T-helper 2 cell treated with Interferon-gamma antibody and Interleukin-4, amounts not matched to agents 100 ng/mL and 5 ng/mL, for 36 hours (primary cell): ENCODE data around the gene LRG1. TPM values are rescaled to one million over a fixed set of nuclear protein-coding genes. Genes with fewer than 3 reads are reported as not detected.
"Not testable (repeated sequence)": the region's sequence is repeated elsewhere in the genome, so short reads cannot be mapped to it uniquely, and the experiment has no call there.

Experiments used
- intact Hi-C: fragments of 100-400 bp; cut with micrococcal nuclease; formaldehyde crosslinking; loops from one replicate; pipeline ENCODE4 v1.15.1; 2023
- total RNA-seq: library from RNA; stranded (reverse); gene quantifications from 2 replicates; pipeline ENCODE4 v1.2.3, GENCODE V29; 2022

Gene LRG1
- total RNA-seq, 1 donor from 2014 or later = 0.30 TPM

DNA sequence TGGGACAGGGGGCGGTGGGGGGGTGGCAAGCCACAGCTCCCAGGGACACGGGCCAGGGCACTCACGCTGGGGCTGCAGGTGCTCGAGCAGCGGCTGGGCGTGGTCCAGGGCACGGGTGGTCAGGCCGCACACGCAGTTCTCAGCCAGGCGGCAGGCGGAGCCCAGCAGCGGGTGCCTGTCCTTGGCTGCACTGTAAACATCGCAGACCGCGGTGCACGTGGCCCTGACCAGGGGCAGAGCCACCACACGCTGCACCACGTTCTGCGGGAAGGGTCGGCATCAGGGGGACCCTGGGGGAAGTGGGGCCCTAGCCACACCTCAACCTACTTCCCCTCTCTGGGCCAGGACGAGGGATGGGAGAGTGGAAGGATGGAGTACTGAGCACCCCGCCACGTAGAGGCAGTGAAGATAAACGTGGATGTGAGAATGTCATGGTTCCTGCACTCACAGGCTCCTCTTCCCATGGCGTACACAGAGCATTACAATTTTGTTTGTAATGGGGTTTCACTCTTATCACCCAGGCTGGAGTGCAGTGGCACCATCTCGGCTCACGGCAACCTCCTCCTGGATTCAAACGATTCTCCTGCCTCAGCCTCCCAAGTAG is 8.2 kb downstream of the LRG1 start:
- intact Hi-C loops = no loop called here

DNA sequence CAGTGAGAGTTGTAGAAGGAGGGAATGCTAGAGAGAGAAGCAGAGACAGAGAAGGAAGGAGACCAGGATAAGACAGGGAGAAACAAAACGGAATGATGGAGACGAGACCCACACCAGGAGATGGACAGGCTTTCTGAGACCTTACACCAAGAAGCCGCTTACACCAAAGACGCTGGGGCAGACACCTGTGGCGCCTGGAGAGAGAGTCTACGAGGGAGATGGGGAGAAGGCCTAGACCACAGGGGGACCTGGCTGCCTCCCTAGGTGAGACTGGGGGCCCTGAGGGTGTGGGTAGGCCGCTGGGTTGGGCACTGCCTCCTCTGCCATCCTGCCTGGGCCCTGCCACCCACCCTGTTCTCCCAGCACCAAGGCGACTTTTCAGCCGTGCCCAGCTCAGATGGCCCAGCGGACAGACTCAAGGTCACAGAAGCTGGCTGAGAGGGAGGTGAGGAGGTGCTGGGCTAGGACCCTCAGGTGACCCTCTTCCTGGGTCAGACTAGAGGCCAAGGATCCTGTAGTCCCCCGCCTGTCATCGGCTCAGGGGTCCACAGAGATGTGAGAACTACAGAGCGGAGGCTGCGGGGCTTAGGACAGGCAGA is 9.8 kb downstream of the LRG1 start:
- intact Hi-C loops = no loop called here

DNA sequence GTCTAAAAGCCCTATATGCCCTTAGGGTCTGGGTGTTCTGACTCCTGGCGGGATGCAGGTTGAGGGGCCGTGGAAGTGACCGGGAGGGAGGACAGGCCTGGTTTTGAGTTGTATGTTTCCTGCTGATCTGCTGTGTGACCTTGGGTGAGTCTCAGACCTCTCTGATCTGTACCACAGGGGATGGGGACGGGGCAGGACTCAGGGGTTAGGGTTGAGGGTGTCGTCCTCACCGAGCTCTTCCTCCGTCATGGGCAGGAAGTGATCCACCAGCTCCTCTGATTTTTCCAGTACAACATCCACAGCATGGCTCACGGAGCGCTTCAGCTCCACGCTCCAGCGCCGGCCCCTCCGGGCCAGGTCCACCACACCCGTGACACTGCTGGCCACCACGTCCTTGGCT is 11.0 kb downstream of the LRG1 start:
- intact Hi-C loops = no loop called here

DNA sequence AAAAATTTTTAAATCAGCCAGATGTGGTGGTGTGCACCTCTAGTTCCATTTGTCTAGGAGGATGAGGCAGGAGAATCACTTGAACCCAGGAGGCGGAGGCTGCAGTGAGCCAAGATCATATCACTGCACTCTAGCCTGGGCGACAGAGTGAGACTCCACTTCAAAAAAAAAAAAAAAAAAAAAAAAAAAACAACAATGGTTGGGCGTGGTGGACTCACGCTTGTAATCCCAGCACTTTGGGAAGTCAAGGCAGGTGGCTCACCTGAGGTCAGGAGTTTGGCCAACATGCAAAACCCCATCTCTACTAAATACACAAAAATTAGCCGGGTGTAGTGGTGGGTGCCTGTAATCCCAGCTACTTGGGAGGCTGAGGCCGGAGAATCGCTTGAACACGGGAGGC is 12.5 kb downstream of the LRG1 start:
- intact Hi-C loops = not testable (repeated sequence)

DNA sequence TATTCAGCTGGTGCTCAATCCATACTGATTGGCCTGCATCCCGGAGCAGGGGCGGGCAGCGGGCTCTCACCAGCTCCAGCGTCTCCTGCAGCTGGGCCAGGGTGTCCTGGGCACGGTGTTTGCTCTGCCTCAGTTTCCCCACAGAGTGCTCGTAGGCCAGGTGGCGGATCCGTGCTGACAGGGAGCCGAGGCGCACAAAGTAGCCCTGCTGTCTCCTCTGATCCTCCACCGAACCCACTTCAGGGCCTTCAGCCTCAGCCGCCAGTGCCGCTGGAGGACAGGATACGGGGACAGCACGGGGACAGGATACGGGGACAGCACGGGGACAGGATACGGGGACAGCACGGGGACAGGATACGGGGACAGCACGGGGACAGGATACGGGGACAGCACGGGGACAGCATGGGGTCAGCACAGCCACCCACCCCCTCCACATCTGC is 14.3 kb downstream of the LRG1 start:
- intact Hi-C loops = loop anchor here (2.0 kb wide), 1 partner anchor 259 kb away; no protein-coding TSS in a partner anchor

DNA sequence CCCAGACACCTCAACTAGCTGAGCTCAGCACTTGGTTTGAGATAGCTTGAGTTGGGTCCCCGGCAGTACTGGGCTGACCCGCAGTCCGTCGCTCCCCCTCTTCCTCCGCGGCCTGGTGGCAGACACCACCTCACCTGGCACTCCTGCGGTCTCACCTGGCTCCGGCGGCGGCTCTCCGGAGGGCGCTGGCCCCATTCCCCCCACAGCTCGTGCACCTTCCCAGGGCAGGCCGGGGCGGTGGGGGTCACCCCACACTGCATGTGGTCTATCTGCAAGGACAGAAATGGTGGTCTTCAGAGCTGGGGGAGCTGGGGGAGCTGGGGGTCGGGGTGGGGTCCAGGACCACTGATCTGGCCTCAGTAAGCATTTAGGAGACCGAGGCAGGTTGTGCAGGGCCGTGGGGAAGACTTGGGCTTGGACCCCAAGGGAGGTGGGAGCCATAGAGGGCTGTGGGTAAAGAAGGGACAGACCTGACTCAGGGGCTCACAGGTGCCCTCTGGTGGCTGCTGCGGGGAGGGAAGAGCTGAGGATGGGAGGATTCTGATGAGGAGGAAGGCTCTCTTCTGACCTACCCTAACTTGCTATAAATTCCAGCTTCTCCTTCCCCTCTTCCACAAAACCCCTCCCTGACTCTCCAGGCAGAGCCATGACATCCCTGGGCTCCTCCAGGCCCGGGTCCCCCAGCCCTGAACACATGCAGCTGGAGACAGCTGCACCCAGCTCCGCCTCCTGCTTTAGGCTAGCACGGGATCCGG is 14.9 kb downstream of the LRG1 start:
- intact Hi-C loops = loop anchor here (2.0 kb wide), 1 partner anchor 258 kb away; no protein-coding TSS in a partner anchor

DNA sequence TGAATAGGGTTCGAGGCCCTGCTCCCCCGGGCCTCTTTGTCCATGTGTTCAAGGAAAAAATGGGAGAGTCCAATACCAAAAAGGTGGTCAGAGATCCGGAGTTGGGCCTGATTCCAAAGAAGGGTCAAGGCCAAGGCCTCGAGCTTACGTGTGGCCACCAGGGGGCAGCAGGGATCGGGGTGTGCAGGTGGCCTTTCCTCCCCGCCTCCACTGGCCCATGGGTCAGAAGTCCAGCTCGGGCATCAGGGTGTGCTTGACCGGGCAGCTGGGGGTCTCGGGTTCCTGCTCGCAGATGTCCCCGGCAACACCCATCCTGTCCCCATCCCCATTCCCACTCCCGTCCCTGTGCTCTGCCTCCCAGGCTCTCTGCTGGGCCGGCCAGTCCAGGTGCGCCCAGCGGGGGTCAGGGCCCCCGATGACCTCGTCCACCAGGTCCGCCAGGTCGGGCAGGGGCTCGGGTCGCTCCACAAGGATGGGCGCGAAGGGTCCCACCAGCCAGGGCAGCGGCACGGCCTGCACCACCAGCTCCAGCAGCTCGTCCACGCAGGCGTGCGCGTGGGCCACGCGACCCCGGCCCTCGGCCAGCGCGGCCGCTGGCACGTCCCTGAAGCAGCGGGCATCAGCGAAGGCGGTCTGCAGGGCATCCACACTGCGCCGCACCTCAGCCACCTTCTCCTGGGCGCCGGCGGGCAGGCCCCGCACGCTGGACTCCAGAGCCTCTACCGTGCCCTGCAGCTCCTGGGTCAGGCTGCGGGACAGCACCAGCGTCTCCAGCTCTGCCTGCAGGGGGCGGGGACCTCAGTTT is 16.3 kb downstream of the LRG1 start:
- intact Hi-C loops = loop anchor here (2.0 kb wide), 1 partner anchor 257 kb away; no protein-coding TSS in a partner anchor

DNA sequence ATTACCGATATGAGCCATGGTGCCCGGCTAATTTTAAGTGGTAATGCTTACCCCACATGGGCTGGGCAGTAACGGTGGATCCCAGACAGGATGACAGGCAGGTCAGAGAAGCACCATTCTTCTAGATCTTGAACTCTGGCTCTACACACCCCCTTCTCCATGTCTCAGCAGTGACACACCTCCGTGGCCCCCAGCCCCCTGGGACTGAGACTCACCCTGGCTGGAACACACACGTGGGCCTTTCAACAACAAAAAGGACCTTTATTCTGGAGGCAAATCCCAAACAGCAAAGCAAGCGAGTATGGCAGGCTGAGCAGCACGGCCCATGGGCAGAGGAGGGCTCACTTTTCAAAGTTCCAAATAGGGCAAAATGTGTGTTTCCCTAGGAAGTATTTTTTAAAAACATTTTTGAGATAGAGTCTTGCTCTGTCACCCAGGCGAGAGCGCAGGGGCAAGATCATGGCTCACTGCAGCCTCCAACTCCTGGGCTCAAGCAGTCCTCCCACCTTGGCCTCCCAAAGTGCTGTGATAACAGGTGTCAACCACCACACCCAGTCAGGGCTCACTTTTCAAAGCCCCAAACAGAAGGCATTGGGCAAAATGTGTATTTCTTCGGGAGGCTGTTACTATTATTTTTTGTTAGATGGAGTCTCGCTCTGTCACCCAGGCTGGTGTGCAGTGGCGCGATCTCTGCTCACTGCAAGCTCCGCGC is 17.4 kb downstream of the LRG1 start:
- intact Hi-C loops = no loop called here

DNA sequence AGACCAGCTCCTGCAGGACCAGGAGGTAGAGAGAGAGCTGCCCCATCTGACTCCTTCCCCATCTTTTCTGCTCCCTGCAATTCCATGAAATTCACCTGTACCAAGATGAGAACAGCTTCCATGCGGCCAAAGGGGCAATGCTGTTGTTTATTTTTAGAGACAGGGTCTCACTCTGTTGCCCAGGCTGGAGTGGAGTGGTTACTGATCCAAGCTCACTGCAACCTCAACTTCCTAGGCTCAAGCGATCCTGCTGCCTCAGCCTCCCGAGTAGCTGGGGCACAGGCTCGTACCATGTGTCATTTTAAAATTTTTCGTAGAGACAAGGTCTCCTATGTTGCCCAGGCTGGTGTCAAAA is 18.0 kb downstream of the LRG1 start:
- intact Hi-C loops = no loop called here

DNA sequence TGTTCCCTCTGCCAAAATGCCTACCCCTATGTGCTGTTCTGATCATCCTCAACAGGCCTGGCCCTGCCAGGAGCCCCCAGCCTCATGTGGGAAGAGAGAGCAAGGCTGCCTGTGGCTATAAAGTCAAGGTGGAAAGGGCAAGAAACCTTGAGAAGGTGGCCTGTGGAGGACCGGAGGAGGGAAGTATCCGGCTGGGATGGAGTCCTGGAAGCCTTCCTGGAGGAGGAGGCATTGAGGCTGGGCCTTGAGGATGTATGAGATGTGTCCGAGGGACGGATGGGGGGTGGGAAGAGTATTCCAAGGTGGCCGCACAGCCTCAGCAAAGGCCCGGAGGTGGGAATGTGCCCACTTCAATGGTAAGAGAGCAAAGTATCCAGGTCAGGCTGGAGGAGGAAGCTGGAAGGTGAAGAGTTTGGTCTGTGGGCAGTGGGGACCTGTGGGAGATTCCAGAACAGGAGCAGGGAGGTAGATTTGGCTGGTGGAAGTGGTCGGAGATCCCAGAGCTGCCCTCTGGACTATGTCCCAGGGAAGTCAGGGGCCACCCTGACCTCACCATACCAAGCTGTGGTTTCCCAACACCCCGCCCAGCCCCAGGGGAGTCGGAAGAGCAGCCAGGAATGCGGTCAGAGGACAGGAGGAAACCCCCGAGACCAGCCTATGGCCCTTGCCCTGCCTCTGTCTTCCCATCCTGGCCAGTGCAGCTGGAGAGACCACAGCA is 18.5 kb downstream of the LRG1 start:
- intact Hi-C loops = no loop called here

DNA sequence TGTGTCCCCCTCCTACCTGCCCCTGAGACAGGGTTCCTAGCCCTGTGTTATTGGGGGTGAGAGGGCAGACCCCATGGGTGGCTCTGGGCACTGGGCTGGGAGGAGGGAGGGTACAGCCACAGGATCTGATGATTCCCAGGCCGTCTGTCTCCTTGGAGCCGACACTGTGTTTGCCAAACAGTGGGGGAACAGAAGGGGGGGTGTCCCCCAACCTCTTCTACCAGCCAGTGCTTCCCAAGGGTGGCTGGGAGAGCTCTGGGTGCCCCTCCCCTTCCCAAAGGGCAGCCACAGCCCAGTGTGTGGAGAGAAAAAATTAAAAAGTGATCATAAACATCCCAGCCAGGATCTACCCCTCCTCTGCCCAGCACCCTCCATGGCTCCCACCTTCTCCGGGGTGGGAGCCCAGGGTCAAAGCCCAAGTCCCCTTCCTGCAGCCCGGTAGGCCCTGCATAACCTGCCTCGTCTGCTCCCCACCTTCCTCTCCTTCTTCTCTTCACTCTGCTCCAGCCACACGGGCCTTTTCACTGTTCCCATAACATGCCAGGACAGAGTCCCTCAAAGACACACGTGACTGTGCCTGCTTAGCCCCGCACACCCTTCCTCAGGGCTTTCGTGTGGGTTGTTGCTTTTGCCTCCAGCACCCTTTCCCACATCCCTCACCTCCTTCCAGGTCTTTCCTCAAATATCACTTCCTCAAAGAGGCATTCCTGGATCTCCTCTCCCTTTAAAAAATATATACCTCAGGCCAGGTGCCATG is 20.1 kb downstream of the LRG1 start:
- intact Hi-C loops = no loop called here

DNA sequence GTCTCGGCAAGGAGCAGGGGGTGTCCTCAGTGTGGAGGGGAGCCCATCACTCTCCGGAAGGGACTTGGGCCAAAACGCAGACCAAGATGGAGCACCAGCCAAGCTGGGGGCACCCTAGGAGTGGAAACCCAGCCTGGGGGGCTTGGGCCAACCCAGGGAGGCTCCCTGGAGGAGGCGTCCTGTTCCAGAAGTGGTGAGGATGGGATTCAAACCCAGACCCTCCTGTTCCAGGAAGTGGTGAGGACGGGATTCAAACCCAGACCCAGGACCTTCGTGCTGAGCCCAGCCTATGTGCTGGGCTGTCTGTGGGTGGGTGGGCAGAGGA is 20.7 kb downstream of the LRG1 start:
- intact Hi-C loops = no loop called here

DNA sequence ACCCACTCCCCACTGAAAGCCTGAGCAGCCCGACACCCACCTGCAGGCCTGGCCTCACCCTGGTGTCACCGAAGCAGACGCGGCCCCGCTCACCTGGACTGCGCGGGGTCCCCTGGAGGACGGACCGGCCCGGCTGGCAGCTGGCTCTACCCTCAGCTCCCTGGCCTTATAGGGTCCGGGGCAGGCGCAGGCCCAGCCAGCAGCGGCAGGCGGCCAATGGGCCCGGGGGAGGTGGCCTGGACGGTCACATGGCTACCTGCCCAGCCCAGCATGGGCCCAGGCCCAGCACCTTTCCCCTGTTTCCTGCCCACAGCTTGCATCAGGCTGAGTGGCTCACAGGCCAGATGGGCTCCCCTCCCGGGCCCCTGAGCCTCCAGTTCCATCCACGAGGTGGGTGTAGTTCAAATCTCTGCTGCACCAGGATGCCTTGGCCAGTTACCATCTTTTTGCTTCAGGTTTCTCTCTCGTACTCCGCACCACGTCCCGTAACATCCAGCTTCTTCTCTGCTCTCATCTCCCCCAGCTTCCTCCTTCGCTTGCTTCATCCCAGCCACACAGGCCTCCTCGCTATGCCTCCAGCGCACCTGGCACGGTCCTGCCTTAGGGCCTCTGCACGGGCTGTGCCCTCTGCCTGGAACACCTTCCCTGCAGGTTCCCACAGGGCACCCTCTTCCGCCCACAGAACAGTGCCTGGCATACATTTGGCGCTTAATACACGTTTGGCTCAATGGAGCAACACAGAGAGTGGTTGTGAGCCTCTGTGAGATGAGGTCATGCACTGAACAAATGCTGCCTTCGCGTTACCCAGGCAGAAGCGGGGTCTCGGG is 21.3 kb downstream of the LRG1 start, which contains the start of gene PLIN4:
TSS of gene PLIN4 (minus strand) at position 142 of the 827 bp plus-strand sequence. CDS start 214 bp downstream, outside the sequence.
- intact Hi-C loops = no loop called here

DNA sequence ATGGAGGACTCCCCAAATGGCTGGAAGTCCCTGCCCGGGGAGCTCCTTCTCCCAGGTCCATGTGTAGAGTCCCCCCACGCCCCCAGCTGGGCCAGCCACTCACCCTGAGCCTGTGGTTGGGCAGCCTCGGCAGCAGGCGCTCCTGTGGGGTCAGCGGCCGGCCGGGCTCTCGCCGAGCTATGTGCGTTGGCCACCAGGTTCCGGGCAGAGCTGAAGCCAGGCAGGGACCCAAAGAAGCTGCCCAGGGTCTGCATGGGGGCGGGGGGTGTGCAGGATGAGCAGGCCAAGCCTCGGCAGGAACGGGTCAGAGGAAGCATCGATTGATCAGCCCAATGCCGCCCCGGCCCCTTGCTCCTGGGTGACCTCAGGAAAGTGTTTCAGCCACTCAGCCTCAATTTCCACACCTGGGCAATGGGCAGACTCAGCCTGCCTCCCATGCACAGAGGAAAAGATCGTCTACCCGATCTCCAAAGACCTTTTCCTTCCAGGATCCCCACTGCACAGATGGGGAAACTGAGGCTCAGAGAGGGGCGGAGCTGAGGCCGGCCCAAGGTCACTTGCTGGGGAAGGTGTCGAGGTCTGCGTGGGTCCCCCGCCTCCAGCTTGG is 22.3 kb downstream of the LRG1 start:
- intact Hi-C loops = no loop called here

DNA sequence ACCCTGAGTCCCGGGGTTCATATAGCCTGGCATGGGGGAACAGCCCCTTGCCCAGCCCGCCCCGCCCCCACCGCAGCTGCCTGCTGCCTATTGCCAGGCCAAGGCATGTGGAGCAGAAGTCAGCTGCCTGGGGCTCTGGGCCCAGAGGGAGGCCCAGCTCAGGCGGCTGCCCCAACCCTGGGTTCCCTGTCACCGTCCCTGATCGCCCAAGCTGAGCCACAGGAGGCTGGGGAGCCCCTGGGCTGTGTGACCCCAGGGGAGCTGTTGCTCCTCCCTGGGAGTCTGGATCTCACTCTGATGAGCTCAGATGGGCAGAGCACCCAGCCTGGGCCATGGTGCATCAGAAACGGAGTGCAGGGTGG is 22.9 kb downstream of the LRG1 start:
- intact Hi-C loops = no loop called here

DNA sequence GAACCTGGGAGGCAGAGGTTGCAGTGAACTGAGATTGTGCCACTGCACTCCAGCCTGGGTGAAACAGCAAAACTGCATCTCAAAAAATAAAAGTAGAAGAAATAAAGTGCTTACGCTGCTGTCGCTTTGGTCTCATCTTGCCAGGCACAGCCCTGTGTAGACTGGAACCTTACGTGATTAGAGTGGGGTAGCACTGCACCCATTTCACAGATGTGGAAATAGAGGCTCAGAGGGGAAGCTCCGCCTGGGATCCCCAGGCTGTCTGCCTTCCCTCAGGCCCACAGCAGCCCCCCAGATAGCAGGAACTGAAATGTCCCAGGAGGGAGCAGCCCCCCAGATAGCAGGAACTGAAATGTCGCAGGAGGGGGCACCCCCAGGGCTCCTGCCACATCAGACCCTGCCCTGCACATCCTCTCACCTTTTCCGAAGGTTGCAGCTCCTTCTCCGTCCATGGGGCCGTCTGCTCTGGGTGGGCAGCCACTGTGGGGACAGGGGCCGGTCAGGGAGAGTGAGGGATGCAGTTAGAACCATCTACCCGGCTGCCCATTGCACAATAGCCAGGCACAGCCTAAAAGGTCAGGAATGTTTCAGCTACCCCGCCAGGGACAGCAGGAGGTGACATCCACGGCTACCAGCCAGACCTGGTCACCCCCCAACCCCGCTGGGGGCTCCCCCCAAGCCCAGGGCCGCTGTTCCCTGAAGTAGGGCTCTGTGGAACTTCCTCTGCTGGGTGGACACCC is 23.5 kb downstream of the LRG1 start:
- intact Hi-C loops = no loop called here

DNA sequence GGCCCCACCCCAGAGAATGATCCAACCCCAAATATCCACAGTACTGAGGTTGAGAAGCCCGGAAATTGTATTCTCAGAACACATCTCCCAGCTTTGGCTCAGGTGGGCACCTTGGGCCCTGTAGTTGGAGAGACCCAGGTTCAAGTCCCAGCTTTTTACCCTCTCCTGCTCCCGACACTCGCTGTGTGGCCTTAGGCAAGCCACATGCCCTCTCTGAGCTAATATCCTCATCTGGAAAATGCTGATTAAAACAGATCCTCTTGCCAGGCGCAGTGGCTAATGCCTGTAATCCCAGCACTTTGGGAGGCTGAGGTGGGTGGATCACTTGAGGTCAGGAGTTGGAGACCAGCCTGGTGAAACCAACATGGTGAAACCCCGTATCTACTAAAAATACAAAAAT is 24.1 kb downstream of the LRG1 start:
- intact Hi-C loops = no loop called here

DNA sequence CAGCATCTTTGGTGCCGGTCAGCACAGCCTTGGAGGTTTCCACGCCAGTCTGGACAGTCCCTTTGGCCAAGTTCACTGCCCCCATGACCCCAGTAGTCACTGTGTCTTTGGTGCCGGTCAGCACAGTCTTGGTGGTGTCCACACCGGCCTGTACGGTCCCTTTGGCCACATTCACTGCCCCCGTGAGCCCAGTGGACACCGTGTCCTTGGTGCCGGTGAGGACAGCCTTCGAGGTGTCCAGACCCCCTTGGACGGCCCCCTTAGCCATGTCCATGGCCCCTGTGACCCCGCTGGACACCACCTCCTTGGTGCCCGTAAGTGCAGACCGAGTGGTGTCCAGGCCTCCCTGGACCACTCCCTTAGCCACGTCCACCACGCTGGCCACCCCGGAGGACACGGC is 26.6 kb downstream of the LRG1 start:
- intact Hi-C loops = no loop called here
